K562 (cell line): Measurements from ENCODE around the gene TMSB4X. TPM values are rescaled to one million over a fixed set of nuclear protein-coding genes. Genes with fewer than 3 reads are reported as not detected.

Experiments used
- CXXC5 ChIP-seq: fragments of 250-450 bp; sonication (Bioruptor Pico); IDR thresholded peaks from 2 replicates; pipeline ENCODE4 v1.8.0; 2022; ENCODE audit warnings: inconsistent platforms, mild to moderate bottlenecking, moderate library complexity
- DPF2 ChIP-seq: fragments of 450-650 bp; IDR thresholded peaks from 2 replicates; pipeline ENCODE4 v1.6.1; 2016
- KLF10 ChIP-seq: fragments of 250-450 bp; sonication (Bioruptor Pico); IDR thresholded peaks from 2 replicates; pipeline ENCODE4 v1.6.1; 2021; ENCODE audit warnings: matching md5 sums
- LCOR ChIP-seq: sonication (generic); formaldehyde crosslinking; IDR thresholded peaks from 2 replicates; pipeline ENCODE4 v1.8.0; 2022; ENCODE audit warnings: mild to moderate bottlenecking, missing genetic modification reagents
- MCM5 ChIP-seq: fragments of 450-650 bp; IDR thresholded peaks from 2 replicates; pipeline ENCODE4 v1.6.1; 2016; ENCODE audit warnings: low read depth
- MCM7 ChIP-seq, 2 experiments: fragments of 450-650 bp; IDR thresholded peaks; 2 replicates each; pipeline ENCODE4 v1.6.1; 2016 to 2018
- MGA ChIP-seq: fragments of 450-650 bp; IDR thresholded peaks from 2 replicates; pipeline ENCODE4 v1.6.1; 2016; ENCODE audit warnings: mild to moderate bottlenecking, moderate library complexity
- POLR2AphosphoS2 ChIP-seq: IDR thresholded peaks from 2 replicates; pipeline ENCODE4 v1.6.1; 2012; ENCODE audit warnings: low read length, improper control_type of control experiment
- SMAD2 ChIP-seq: fragments of 150-350 bp; IDR thresholded peaks from 2 replicates; pipeline ENCODE4 v1.6.1; 2014; ENCODE audit warnings: low read depth, mild to moderate bottlenecking, low read length
- TSC22D4 ChIP-seq: fragments of 450-650 bp; IDR thresholded peaks from 2 replicates; pipeline ENCODE4 v1.6.1; 2016; ENCODE audit warnings: missing genetic modification characterization, missing biosample characterization, control low read depth
- ZFPM2 ChIP-seq: fragments of 250-450 bp; sonication (Bioruptor Pico); IDR thresholded peaks from 2 replicates; pipeline ENCODE4 v1.5.1; 2022; ENCODE audit warnings: mild to moderate bottlenecking
- ZNF23 ChIP-seq: fragments of 250-450 bp; sonication (Bioruptor Pico); IDR thresholded peaks from 2 replicates; pipeline ENCODE4 v1.4.0; 2020; ENCODE audit warnings: mild to moderate bottlenecking
- polyA plus RNA-seq, 8 experiments: library from polyadenylated mRNA; depleted of rRNA in 4 of 8; stranded (reverse) in 5 of 8; unstranded in 3 of 8; fragments of >200 nt; fragmentation: Nextera tagmentation in 2 of 8; fragmentation: Illumina TruSeq in 1 of 8; extraction: Ambion mirVana in 2 of 8; extraction: Trizol in 1 of 8; gene quantifications; 2 replicates each; pipeline versions ENCODE4 v1.2.1 to v1.2.3, GENCODE V29; 2011 to 2014; ENCODE audit warnings: inconsistent platforms in 1 of 8, missing spikeins in 1 of 8
- total RNA-seq, 7 experiments: library from RNA; depleted of rRNA in 6 of 7; stranded (reverse); fragments of >200 nt in 6 of 7; fragmentation: Illumina TruSeq in 2 of 7; extraction: Trizol in 2 of 7; gene quantifications; 2 replicates each; pipeline versions ENCODE4 v1.2.1 to v1.2.3, GENCODE V29; 2011 to 2021; ENCODE audit warnings: low replicate concordance in 1 of 7
- TF ChIP-seq, protein P1 (sequence below): fragments of 450-650 bp; IDR thresholded peaks from 2 replicates; pipeline ENCODE4 v1.6.1; 2016; ENCODE audit warnings: mild to moderate bottlenecking

Gene TMSB4X
- total and polyA plus RNA-seq, 9 of the 15 experiments (the other 6 are each of a cell fraction or from before 2014, with no cell fraction given): 1,035 to 2,035 (median 1,529) TPM

DNA sequence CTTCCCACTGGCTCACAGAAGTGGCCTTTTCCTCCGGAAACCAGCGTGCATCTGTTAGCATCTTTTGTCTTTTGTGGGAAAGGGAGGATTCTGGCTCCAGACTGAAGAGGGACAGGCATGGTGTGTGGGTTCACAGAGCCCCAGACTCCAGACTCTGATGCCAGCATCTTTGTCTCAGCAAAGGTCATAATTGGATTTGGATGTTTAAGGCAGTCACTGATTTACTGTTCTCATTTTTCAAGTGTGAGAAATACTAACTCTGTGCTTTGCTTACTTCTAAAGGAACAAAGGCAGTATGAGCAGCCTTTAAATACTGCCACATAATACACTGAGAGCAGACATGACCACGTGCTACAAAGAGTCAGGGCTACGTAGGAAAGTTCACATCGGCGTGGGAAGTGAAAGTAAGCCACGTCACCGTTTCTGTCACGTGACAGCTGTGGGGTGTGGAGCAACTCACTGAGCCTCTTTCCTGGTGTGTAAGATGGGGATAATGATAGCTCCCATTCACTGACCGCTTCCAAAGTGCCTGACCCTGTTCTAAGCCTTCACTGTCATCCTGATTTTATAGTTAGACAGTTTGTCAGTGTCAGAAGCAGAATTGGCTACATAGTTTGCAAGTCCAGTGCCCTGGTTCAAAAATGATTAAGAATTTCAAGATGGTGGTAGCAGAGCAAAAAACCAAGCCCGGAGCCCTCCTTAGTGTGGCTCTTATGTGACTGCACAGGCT is 24.8 kb upstream of the TMSB4X start (continued):
- TF ChIP-seq KLF10: no peak
- TF ChIP-seq DPF2: 0 out of 2 replicates have a peak, but pooled peaks have one; percentile 21
- TF ChIP-seq, protein P1, sequence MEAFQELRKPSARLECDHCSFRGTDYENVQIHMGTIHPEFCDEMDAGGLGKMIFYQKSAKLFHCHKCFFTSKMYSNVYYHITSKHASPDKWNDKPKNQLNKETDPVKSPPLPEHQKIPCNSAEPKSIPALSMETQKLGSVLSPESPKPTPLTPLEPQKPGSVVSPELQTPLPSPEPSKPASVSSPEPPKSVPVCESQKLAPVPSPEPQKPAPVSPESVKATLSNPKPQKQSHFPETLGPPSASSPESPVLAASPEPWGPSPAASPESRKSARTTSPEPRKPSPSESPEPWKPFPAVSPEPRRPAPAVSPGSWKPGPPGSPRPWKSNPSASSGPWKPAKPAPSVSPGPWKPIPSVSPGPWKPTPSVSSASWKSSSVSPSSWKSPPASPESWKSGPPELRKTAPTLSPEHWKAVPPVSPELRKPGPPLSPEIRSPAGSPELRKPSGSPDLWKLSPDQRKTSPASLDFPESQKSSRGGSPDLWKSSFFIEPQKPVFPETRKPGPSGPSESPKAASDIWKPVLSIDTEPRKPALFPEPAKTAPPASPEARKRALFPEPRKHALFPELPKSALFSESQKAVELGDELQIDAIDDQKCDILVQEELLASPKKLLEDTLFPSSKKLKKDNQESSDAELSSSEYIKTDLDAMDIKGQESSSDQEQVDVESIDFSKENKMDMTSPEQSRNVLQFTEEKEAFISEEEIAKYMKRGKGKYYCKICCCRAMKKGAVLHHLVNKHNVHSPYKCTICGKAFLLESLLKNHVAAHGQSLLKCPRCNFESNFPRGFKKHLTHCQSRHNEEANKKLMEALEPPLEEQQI: no peak
- no peak for TF ChIP-seq LCOR (CRISPR knock-in tag)
- TF ChIP-seq CXXC5 (CRISPR knock-in tag): peak; percentile 69
- TF ChIP-seq MGA: peak; percentile 92
- no peak for TF ChIP-seq MCM5
- no peak for TF ChIP-seq POLR2AphosphoS2
- no peak for TF ChIP-seq TSC22D4
- no peak for TF ChIP-seq ZFPM2 (CRISPR knock-in tag)
- TF ChIP-seq MCM7 (IDR thresholded peaks at IDR 0.05): no peak
- TF ChIP-seq ZNF23 (CRISPR knock-in tag): no peak
- TF ChIP-seq SMAD2: no peak
